Measurements from ENCODE around the gene MPO. TPM values are rescaled to one million over a fixed set of nuclear protein-coding genes. Genes with fewer than 3 reads are reported as not detected.

MPO gene
- total and polyA plus RNA-seq, 2 experiments from 2014 or later: not detected

- Histone ChIP-seq H3K27ac (no peak overlapping the region), H3K9me3 (ENCODE audit: low read depth) (no peaks in the 10 kb centered on the region), H3K36me3 (no peaks in the 10 kb centered on the region), H3K4me3 (no peak overlapping the region), H3K4me1 (ENCODE audit: low read depth) (no peaks in the 10 kb centered on the region), H3K27me3 (peaks cover 78% of the 10 kb centered on the region)
- TF ChIP-seq CTCF (IDR thresholded peaks at IDR 0.05; ENCODE audit: low read depth, low read length): no peak
- DNase-seq (ENCODE audit: low read depth in 1 of 2, low spot score in 1 of 2): no peak
Observed at GRCh38 chr17:58236394-58236793, 44.3 kb downstream of the MPO start.

GRCh38 chr17:58235821-58236220 lies 44.9 kb downstream of the MPO start:
- TF ChIP-seq CTCF (IDR thresholded peaks at IDR 0.05; ENCODE audit: low read depth, low read length): no peak
- H3K27ac ChIP-seq: no peak overlapping the region
- no peak overlapping the region for H3K4me3 ChIP-seq
- no peaks in the 10 kb centered on the region for H3K36me3 ChIP-seq
- no peaks in the 10 kb centered on the region for H3K4me1 ChIP-seq (ENCODE audit: low read depth)
- DNase-seq (ENCODE audit: low read depth in 1 of 2, low spot score in 1 of 2): no peak
- H3K9me3 ChIP-seq (ENCODE audit: low read depth): no peaks in the 10 kb centered on the region
- peaks cover 73% of the 10 kb centered on the region for H3K27me3 ChIP-seq

DNA sequence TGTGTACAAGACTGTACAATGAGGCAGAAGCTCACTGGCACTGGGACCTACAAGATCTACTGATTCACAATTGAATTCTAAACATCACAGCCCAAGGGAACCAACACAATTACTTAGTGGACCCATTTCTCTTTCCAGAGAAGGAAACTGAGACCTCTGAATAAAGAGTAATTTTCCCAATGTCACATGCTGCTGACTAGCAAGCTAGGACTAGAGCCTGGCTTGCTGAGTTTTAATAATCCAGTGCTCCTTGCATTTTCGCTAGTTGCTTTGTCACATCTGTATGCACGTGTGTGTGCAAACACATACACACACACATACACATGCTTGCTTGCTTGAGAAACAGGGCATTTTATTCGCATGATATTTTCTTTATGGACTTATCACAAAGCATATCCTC lies 46.2 kb downstream of the MPO start:
- DNase-seq (ENCODE audit: low read depth in 1 of 2, low spot score in 1 of 2): no peak
- Histone ChIP-seq H3K4me1 (ENCODE audit: low read depth) (no peaks in the 10 kb centered on the region), H3K27ac (no peak overlapping the region), H3K4me3 (no peak overlapping the region), H3K9me3 (ENCODE audit: low read depth) (no peaks in the 10 kb centered on the region), H3K36me3 (no peaks in the 10 kb centered on the region), H3K27me3 (peaks cover 60% of the 10 kb centered on the region)
- TF ChIP-seq CTCF (IDR thresholded peaks at IDR 0.05; ENCODE audit: low read depth, low read length): no peak

DNA sequence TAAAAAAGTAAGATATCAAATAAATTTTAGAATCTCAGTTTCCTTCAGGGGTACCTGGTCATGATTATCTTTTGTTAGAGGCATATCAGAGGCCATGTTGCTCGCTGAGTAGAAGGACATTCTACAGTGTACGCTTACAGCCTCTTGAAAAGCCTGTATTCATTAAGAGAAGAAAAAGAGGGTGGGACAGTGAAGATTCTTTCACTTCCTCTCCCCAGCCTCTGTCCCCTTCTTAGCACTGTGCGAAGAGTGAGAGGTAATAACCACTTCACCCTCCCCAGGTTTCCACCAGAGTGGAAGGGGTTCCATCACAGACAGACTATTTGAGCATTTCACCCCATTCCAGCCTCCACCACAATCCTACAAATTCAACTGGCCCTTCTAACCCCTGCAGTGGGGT lies 47.2 kb downstream of the MPO start:
- DNase-seq (ENCODE audit: low read depth in 1 of 2, low spot score in 1 of 2): no peak
- no peaks in the 10 kb centered on the region for H3K9me3 ChIP-seq (ENCODE audit: low read depth)
- H3K36me3 ChIP-seq: no peaks in the 10 kb centered on the region
- H3K27me3 ChIP-seq: peaks cover 50% of the 10 kb centered on the region
- no peak overlapping the region for H3K4me3 ChIP-seq
- no peak for TF ChIP-seq CTCF (IDR thresholded peaks at IDR 0.05; ENCODE audit: low read depth, low read length)
- no peak overlapping the region for H3K27ac ChIP-seq
- H3K4me1 ChIP-seq (ENCODE audit: low read depth): no peaks in the 10 kb centered on the region

GRCh38 chr17:58232707-58233156 lies 48.0 kb downstream of the MPO start:
- Histone ChIP-seq H3K9me3 (ENCODE audit: low read depth) (no peaks in the 10 kb centered on the region), H3K4me1 (ENCODE audit: low read depth) (no peaks in the 10 kb centered on the region), H3K27ac (no peak overlapping the region), H3K27me3 (peaks cover 42% of the 10 kb centered on the region), H3K36me3 (no peaks in the 10 kb centered on the region), H3K4me3 (no peak overlapping the region)
- no peak for TF ChIP-seq CTCF (IDR thresholded peaks at IDR 0.05; ENCODE audit: low read depth, low read length)
- peak in 1 of 2 donors; percentile 88 for DNase-seq (ENCODE audit: low read depth in 1 of 2, low spot score in 1 of 2)

GRCh38 chr17:58231641-58232040 lies 49.1 kb downstream of the MPO start:
- DNase-seq (ENCODE audit: low read depth in 1 of 2, low spot score in 1 of 2): no peak
- no peaks in the 10 kb centered on the region for H3K36me3 ChIP-seq
- H3K27ac ChIP-seq: no peak overlapping the region
- peaks cover 31% of the 10 kb centered on the region for H3K27me3 ChIP-seq
- TF ChIP-seq CTCF (IDR thresholded peaks at IDR 0.05; ENCODE audit: low read depth, low read length): no peak
- H3K9me3 ChIP-seq (ENCODE audit: low read depth): no peaks in the 10 kb centered on the region
- no peak overlapping the region for H3K4me3 ChIP-seq
- no peaks in the 10 kb centered on the region for H3K4me1 ChIP-seq (ENCODE audit: low read depth)

Data from cardiac muscle cell (in vitro differentiated cells and primary cell).